ENCODE measurements around the gene XIRP2. TPM values are rescaled to one million over a fixed set of nuclear protein-coding genes. Genes with fewer than 3 reads are reported as not detected.

XIRP2 gene
- total RNA-seq, 1 experiment from 2014 or later = not detected

- intact Hi-C loops (cut with micrococcal nuclease; ENCODE audit: unreplicated experiment) = no loop called here
- no peak for TF ChIP-seq CTCF (IDR thresholded peaks at IDR 0.05; ENCODE audit: unreplicated experiment)
- Mint-ChIP-seq H3K27me3 (ENCODE audit: unreplicated experiment) (no peaks in the 10 kb centered on the region), H3K4me1 (ENCODE audit: low read depth, unreplicated experiment) (no peaks in the 10 kb centered on the region), H3K9me3 (ENCODE audit: low read depth, unreplicated experiment) (no peaks in the 10 kb centered on the region), H3K36me3 (ENCODE audit: insufficient read depth, unreplicated experiment) (no peaks in the 10 kb centered on the region), H3K4me3 (ENCODE audit: low read depth, unreplicated experiment) (no peak overlapping the region), H3K27ac (ENCODE audit: unreplicated experiment) (no peak overlapping the region)
- DNase-seq = no peak
- CTCF ChIA-PET = no interaction called here
- BruUV-seq (replicated peaks) = no TSS peak
Observed at GRCh38 chr2:167049659-167050058, 161.4 kb downstream of the XIRP2 start.

GRCh38 chr2:167052825-167053224 is 164.5 kb downstream of the XIRP2 start:
- no peaks in the 10 kb centered on the region for H3K36me3 Mint-ChIP-seq (ENCODE audit: insufficient read depth, unreplicated experiment)
- H3K27me3 Mint-ChIP-seq (ENCODE audit: unreplicated experiment) = no peaks in the 10 kb centered on the region
- CTCF ChIA-PET = no interaction called here
- H3K9me3 Mint-ChIP-seq (ENCODE audit: low read depth, unreplicated experiment) = no peaks in the 10 kb centered on the region
- no TSS peak for BruUV-seq (replicated peaks)
- H3K4me1 Mint-ChIP-seq (ENCODE audit: low read depth, unreplicated experiment) = no peaks in the 10 kb centered on the region
- no peak for TF ChIP-seq CTCF (IDR thresholded peaks at IDR 0.05; ENCODE audit: unreplicated experiment)
- no peak for DNase-seq
- intact Hi-C loops (cut with micrococcal nuclease; ENCODE audit: unreplicated experiment) = no loop called here
- no peak overlapping the region for H3K4me3 Mint-ChIP-seq (ENCODE audit: low read depth, unreplicated experiment)
- H3K27ac Mint-ChIP-seq (ENCODE audit: unreplicated experiment) = no peak overlapping the region

GRCh38 chr2:167054881-167055280 is 166.6 kb downstream of the XIRP2 start:
- DNase-seq = no peak
- no peak overlapping the region for H3K4me3 Mint-ChIP-seq (ENCODE audit: low read depth, unreplicated experiment)
- intact Hi-C loops (cut with micrococcal nuclease; ENCODE audit: unreplicated experiment) = no loop called here
- no peaks in the 10 kb centered on the region for H3K36me3 Mint-ChIP-seq (ENCODE audit: insufficient read depth, unreplicated experiment)
- no peaks in the 10 kb centered on the region for H3K27me3 Mint-ChIP-seq (ENCODE audit: unreplicated experiment)
- H3K27ac Mint-ChIP-seq (ENCODE audit: unreplicated experiment) = no peak overlapping the region
- no peaks in the 10 kb centered on the region for H3K4me1 Mint-ChIP-seq (ENCODE audit: low read depth, unreplicated experiment)
- no peak for TF ChIP-seq CTCF (IDR thresholded peaks at IDR 0.05; ENCODE audit: unreplicated experiment)
- CTCF ChIA-PET = no interaction called here
- BruUV-seq (replicated peaks) = no TSS peak
- H3K9me3 Mint-ChIP-seq (ENCODE audit: low read depth, unreplicated experiment) = no peaks in the 10 kb centered on the region

- DNase-seq = no peak
- CTCF ChIA-PET = no interaction called here
- no peak for TF ChIP-seq CTCF (IDR thresholded peaks at IDR 0.05; ENCODE audit: unreplicated experiment)
- intact Hi-C loops (cut with micrococcal nuclease; ENCODE audit: unreplicated experiment) = no loop called here
- Mint-ChIP-seq H3K9me3 (ENCODE audit: low read depth, unreplicated experiment) (no peaks in the 10 kb centered on the region), H3K27ac (ENCODE audit: unreplicated experiment) (no peak overlapping the region), H3K4me1 (ENCODE audit: low read depth, unreplicated experiment) (no peaks in the 10 kb centered on the region), H3K27me3 (ENCODE audit: unreplicated experiment) (no peaks in the 10 kb centered on the region), H3K36me3 (ENCODE audit: insufficient read depth, unreplicated experiment) (no peaks in the 10 kb centered on the region), H3K4me3 (ENCODE audit: low read depth, unreplicated experiment) (no peak overlapping the region)
- BruUV-seq (replicated peaks) = no TSS peak
Observed at GRCh38 chr2:167057446-167057845, 169.2 kb downstream of the XIRP2 start.

All from Calu3 (cell line).